ENCODE data around the gene TRAPPC3L.

Gene TRAPPC3L

DNA sequence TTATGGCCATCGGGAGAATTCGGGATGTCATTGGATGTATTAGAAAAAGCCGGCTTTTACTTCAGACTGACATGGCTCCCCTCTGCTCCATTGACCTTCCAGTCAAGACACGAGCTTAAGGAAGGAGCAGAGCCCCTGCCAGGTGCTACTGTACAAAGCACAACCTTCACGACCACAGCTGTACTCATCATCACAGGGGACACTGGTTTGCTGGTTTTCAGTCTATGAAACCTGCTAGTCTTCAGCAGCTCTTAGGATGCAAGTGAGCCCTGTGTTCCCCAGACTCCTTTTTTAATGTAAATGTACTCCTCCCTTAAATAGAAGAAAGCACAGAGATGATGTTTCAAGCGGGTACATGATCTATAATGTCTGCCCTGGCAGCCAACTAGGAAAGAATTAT is 1.9 kb upstream of the TRAPPC3L start:
- DNase-seq (ENCODE audit: low read depth), result no peak
- no peak overlapping the region for H3K4me3 ChIP-seq (replicated peaks; ENCODE audit: low read depth, low read length)
- TF ChIP-seq, protein P1, sequence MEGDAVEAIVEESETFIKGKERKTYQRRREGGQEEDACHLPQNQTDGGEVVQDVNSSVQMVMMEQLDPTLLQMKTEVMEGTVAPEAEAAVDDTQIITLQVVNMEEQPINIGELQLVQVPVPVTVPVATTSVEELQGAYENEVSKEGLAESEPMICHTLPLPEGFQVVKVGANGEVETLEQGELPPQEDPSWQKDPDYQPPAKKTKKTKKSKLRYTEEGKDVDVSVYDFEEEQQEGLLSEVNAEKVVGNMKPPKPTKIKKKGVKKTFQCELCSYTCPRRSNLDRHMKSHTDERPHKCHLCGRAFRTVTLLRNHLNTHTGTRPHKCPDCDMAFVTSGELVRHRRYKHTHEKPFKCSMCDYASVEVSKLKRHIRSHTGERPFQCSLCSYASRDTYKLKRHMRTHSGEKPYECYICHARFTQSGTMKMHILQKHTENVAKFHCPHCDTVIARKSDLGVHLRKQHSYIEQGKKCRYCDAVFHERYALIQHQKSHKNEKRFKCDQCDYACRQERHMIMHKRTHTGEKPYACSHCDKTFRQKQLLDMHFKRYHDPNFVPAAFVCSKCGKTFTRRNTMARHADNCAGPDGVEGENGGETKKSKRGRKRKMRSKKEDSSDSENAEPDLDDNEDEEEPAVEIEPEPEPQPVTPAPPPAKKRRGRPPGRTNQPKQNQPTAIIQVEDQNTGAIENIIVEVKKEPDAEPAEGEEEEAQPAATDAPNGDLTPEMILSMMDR (IDR thresholded peaks at IDR 0.05; ENCODE audit: low read length, missing control alignments), result no peak

GRCh38 chr6:116543149-116543548 is 2.3 kb downstream of the TRAPPC3L start:
- H3K4me3 ChIP-seq (replicated peaks; ENCODE audit: low read depth, low read length), result no peak overlapping the region
- TF ChIP-seq, protein P1 (IDR thresholded peaks at IDR 0.05; ENCODE audit: low read length, missing control alignments), result no peak
- no peak for DNase-seq (ENCODE audit: low read depth)

DNA sequence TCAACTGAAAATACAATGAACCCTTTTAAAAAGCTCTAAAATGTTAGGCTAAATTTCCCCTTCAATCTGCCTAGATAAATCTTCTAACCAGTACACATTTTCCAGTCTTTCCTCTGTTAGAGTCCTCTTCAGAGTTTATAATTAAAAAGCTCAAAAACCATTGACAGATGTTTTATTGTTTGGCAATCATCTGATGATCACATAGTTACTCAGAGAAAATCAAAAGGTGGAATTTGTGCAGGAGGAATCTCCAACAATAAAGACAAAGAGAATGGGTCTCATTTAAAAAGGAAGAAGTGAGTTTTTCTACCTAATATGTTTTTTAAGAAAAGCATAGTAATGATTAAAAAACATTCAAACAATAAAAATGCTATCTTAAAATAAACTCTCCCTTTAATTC is 3.1 kb downstream of the TRAPPC3L start:
- no peak overlapping the region for H3K4me3 ChIP-seq (replicated peaks; ENCODE audit: low read depth, low read length)
- TF ChIP-seq, protein P1 (IDR thresholded peaks at IDR 0.05; ENCODE audit: low read length, missing control alignments), result no peak
- no peak for DNase-seq (ENCODE audit: low read depth)

DNA sequence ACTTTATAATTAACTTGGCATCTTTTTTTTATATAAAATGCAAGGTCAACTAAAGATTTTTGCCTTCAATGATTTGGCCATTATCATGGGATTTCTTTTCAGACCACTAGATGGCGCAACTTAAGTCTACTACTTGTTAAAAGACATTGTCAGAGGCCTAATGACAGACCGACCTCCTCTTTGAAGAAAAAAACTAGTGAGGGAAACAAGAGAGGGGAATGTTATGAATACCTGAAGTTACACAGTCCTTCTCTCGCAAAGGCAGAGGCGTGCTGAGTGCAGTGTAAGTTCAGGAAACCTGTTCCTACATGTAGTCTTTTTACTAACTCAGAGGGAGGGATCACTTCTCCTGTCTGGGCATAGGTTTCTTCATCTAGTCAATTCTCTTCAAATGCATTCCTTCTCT is 9.3 kb downstream of the TRAPPC3L start:
- TF ChIP-seq, protein P1 (IDR thresholded peaks at IDR 0.05; ENCODE audit: low read length, missing control alignments), result peak; percentile 68
- no peak overlapping the region for H3K4me3 ChIP-seq (replicated peaks; ENCODE audit: low read depth, low read length)
- peak; percentile 82 for DNase-seq (ENCODE audit: low read depth)

DNA sequence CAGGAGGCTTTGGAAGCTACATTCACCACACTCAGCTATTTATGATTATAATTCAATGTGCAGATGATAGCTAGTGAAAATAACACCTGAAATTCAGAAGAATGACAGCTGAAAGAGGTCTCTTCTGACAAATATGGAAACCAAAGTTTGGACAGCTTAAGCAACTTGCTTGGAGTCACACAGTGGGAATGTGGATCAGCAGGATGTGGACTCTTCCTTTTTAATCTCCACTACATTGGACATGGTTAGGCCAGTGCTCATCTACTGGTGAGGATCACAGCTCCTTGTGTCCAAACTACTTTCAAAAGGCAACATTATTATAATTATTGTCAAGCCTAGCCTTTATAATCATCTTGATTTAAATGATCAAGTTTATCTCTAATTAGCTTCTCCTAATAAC is 10.4 kb downstream of the TRAPPC3L start:
- no peak for DNase-seq (ENCODE audit: low read depth)
- H3K4me3 ChIP-seq (replicated peaks; ENCODE audit: low read depth, low read length), result no peak overlapping the region
- TF ChIP-seq, protein P1 (IDR thresholded peaks at IDR 0.05; ENCODE audit: low read length, missing control alignments), result no peak

- DNase-seq (ENCODE audit: low read depth), result no peak
- H3K4me3 ChIP-seq (replicated peaks; ENCODE audit: low read depth, low read length), result no peak overlapping the region
- TF ChIP-seq, protein P1 (IDR thresholded peaks at IDR 0.05; ENCODE audit: low read length, missing control alignments), result peak; percentile 17
Measured at GRCh38 chr6:116533233-116533957, 12.1 kb downstream of the TRAPPC3L start.

All from fibroblast of pulmonary artery (primary cell).